ENCODE measurements around the gene ZNF415. TPM values are rescaled to one million over a fixed set of nuclear protein-coding genes. Genes with fewer than 3 reads are reported as not detected.
A peak's percentile ranks its signal among the peaks of the same experiment; 100 is the strongest.

ZNF415 gene
- total RNA-seq, 3 donors from 2014 or later: 4.3 to 17.7 (median 14.1) TPM

- intact Hi-C loops (cut with DNase I; ENCODE audit: low total_unique reads): no loop called here
- H3K36me3 ChIP-seq: no peaks in the 10 kb centered on the region
- H3K27me3 ChIP-seq: no peaks in the 10 kb centered on the region
- no peak overlapping the region for H3K27ac ChIP-seq
- no peak for DNase-seq (ENCODE audit: low spot score in 2 of 2)
- TF ChIP-seq POLR2A (IDR thresholded peaks at IDR 0.05): no peak
- H3K4me1 ChIP-seq: no peaks in the 10 kb centered on the region
- no peak overlapping the region for H3K4me3 ChIP-seq
- H3K9me3 ChIP-seq: peaks cover 18 to 19% of the 10 kb centered on the region in 2 donors
These were observed 47.2 kb downstream of the ZNF415 start for GRCh38 chr19:53085496-53085895.

- Histone ChIP-seq H3K36me3 (no peaks in the 10 kb centered on the region), H3K27me3 (no peaks in the 10 kb centered on the region), H3K4me1 (no peaks in the 10 kb centered on the region), H3K9me3 (peaks cover 18 to 29% of the 10 kb centered on the region in 2 donors), H3K4me3 (no peak overlapping the region), H3K27ac (no peak overlapping the region)
- DNase-seq (ENCODE audit: low spot score in 2 of 2): no peak
- TF ChIP-seq CTCF (IDR thresholded peaks at IDR 0.05) (no peak), POLR2AphosphoS5 (IDR thresholded peaks at IDR 0.05) (no peak), POLR2A (IDR thresholded peaks at IDR 0.05) (no peak)
- intact Hi-C loops (cut with DNase I; ENCODE audit: low total_unique reads): no loop called here
These were observed 49.8 kb downstream of the ZNF415 start for GRCh38 chr19:53082929-53083328.

GRCh38 chr19:53079313-53079924 lies 53.3 kb downstream of the ZNF415 start:
- no peaks in the 10 kb centered on the region for H3K4me1 ChIP-seq
- DNase-seq (ENCODE audit: low spot score in 2 of 2): no peak
- H3K4me3 ChIP-seq: no peak overlapping the region
- no peaks in the 10 kb centered on the region for H3K36me3 ChIP-seq
- H3K9me3 ChIP-seq: peaks cover 23 to 42% of the 10 kb centered on the region in 2 donors
- intact Hi-C loops (cut with DNase I; ENCODE audit: low total_unique reads): loop anchor here (10.0 kb wide), 1 partner anchor 725 kb away; no protein-coding TSS in a partner anchor
- H3K27me3 ChIP-seq: no peaks in the 10 kb centered on the region
- no peak overlapping the region for H3K27ac ChIP-seq
- no peak for TF ChIP-seq POLR2AphosphoS5 (IDR thresholded peaks at IDR 0.05)
- no peak for TF ChIP-seq CTCF (IDR thresholded peaks at IDR 0.05)

- no peak for DNase-seq (ENCODE audit: low spot score in 2 of 2)
- Histone ChIP-seq H3K36me3 (no peaks in the 10 kb centered on the region), H3K4me3 (no peak overlapping the region), H3K9me3 (peaks cover 27 to 42% of the 10 kb centered on the region in 2 donors), H3K27ac (no peak overlapping the region), H3K27me3 (no peaks in the 10 kb centered on the region), H3K4me1 (no peaks in the 10 kb centered on the region)
- TF ChIP-seq POLR2AphosphoS5 (IDR thresholded peaks at IDR 0.05): no peak
- no peak for TF ChIP-seq CTCF (IDR thresholded peaks at IDR 0.05)
- TF ChIP-seq POLR2A (IDR thresholded peaks at IDR 0.05): no peak
- intact Hi-C loops (cut with DNase I; ENCODE audit: low total_unique reads): loop anchor here (10.0 kb wide), 1 partner anchor 726 kb away; no protein-coding TSS in a partner anchor
These were observed 54.0 kb downstream of the ZNF415 start for GRCh38 chr19:53078668-53079067.

GRCh38 chr19:53076984-53077383 lies 55.7 kb downstream of the ZNF415 start:
- Histone ChIP-seq H3K27ac (no peak overlapping the region), H3K4me3 (no peak overlapping the region), H3K36me3 (peaks cover 9% of the 10 kb centered on the region), H3K9me3 (peaks cover 19 to 50% of the 10 kb centered on the region in 2 donors), H3K4me1 (no peaks in the 10 kb centered on the region), H3K27me3 (no peaks in the 10 kb centered on the region)
- TF ChIP-seq POLR2A (IDR thresholded peaks at IDR 0.05) (no peak), POLR2AphosphoS5 (IDR thresholded peaks at IDR 0.05) (no peak), CTCF (IDR thresholded peaks at IDR 0.05) (peak in 2 of 3 donors; percentile 17 to 48)
- DNase-seq (ENCODE audit: low spot score in 2 of 2): no peak
- intact Hi-C loops (cut with DNase I; ENCODE audit: low total_unique reads): loop anchor here (10.0 kb wide), 1 partner anchor 728 kb away; no protein-coding TSS in a partner anchor
